GM18867 (cell line): Measurements from ENCODE around the gene KRT36.

ENCODE experiments used
- ATAC-seq: cut with Tn5 transposase; IDR thresholded peaks from one replicate; pipeline ENCODE4 v1.9.1; 2021; ENCODE audit warnings: mild to moderate bottlenecking, moderate library complexity; ENCODE audit not compliant: unreplicated experiment

Gene KRT36

DNA sequence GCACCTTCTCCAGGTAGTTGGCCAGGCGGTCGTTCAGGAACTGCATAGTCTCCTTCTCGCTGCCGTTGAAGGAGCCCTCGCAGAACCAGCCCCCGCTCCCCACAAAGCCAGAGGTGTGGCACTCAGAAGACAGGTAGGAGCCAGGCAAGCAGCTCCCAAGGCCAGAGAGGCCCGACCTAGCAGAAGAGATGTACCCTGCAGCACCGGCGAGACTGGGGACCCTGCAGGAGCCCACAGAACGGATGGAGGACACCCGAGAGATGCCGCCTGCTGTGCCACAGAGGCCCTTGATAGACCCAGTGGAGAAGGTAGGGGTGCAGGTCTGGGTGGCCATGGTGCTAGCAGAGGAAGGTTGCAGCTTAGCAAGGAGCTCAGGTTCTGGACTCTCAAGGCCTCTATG, at the start of gene KRT36:
TSS of gene KRT36 (minus strand) at position 380 of the 400 bp plus-strand sequence. CDS start at position 334, 46 bp downstream.
- no peak for ATAC-seq

GRCh38 chr17:41539071-41539492, 49.4 kb upstream of the KRT36 start:
- no peak for ATAC-seq

- no peak for ATAC-seq
Measured at GRCh38 chr17:41538565-41538991, 48.9 kb upstream of the KRT36 start.

DNA sequence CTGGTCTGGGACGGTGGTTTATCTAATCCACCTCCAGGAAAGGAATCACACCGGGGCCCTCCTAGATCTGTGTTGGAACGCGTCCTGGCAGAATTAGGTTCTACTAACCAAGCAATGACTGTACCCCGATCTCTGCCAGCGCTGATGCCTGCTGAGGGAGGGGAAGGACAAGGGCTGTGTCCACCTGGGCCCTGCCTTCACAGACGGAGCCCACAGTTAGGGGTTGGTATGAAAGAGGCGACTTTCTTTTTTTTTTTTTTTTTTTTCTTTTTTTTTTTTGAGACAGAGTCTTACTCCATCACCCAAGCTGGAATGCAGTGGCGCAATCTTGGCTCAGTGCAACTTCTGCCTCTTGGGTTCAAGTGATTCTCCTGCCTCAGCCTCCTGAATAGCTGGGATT, 48.3 kb upstream of the KRT36 start:
- ATAC-seq, result no peak

DNA sequence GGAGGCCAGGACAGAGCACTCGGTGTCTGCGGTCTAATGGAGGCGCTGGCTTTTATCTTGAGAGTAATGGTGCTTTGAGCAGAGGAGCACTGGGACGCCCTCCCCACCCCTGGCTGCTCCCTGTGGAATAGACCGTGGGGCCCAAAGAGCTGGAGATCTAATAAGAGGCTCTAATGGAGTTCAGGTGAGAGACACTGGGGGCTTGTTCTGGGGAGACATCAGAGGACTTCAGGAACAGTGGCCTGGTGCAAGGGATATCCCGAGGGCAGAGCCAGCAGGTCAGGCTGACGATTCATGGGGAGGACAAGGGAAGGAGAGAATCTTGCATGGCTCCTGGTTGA, 47.9 kb upstream of the KRT36 start:
- no peak for ATAC-seq

DNA sequence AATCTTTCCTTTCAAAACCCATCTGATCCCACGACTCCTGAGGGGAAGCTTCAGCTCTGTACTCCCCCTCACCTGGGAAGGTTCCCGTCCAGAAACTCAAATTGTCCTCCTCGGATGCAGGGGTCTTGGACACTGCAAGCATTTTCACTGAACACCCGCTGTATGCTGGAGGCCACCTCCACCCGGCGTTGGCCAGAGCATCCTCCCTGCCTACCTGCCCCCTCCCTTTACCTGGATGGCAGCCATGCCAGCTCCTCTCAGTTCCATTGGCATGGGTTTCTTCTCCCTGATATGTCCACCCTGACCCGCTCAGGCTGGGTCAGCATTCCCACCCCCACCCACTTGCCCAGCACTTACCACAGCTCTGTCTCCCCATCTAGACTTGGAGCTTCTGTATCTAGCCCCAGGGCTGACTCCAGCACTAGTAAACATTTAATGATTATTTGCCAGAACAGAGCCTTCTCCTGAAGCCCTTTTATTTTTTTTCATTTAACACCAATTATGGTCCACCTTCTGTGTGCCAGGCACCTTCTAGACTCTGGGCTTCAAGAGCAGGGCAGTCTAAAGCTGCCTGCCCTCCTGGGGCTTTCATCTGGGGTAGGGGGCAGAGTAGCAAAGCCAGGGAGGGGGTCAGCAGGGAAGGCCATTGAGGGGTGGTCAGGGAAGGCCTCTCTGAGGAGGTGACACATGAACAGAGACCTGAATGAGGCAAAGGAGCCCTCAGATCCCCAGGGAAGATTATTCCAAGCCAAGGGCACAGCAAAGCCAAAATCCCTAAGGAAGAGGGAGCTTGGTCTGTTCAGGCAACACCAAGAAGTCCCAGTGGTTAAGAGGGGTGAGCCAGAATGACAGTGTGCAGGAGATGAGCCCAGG, 47.3 kb upstream of the KRT36 start:
- ATAC-seq, result no peak

DNA sequence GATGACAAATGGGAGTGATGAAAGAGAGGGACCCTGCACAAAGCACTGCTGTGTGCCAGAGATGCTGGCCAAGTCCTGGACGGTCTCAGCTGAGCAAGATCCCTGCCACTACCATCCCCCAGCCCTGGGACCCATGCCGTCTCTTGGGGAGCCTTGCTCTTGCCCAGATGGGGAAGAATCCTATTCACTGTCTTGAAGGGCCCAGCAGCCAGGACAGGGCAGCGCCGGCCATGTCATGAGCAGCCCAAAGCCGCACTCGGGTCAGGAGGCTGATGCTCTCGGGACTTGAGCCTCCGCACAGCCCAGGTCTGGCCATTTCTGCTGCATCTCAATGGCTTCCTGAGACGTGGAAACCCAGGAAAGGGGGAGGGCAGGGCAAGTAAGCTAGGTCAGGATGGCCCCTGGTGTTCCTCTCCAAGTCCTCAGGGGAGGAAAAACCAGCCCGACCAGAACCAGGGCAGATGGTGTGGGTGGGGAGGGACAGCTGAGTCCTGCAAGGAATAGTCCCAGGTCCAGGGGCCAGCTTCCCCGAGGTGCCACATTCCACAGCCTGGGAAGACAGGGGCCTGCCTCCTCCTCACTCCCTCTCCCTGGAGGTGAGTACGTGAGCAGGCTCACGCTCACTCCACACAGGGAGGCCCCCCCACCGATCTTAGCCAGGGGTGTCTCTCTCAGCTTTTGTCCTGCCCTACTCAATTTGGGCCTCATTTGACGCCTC, 46.2 kb upstream of the KRT36 start:
- no peak for ATAC-seq

DNA sequence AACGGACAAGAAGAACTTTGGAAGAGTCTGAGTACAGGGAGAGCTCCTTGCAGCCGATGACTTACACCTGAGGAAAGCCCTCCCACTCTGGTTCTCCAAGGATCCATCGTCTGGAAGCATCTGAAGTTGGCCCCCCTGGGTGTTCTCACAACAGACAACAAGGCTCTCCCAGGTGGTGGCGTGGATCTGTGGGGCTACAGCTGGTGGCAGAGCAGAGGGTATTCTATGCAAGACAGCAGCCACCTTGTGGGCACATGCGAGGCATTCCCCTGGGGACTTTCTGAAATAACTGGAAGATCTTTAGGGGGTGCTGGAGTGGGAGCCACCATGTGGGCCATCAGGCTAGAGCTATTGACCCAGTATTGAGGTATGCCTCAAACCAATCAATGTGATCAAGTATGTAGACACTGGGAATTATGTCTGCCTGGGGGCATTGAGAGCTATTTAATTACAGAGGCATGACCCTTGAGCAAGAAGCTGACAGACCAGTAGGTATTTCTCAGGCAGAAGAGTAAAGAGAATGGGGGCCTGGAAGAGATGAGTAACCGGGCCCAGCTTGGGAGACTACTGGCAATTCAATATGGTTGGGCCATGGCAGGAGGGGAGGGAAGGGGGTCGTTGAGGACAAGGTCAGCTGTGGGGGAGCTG, 45.3 kb upstream of the KRT36 start:
- ATAC-seq, result no peak

DNA sequence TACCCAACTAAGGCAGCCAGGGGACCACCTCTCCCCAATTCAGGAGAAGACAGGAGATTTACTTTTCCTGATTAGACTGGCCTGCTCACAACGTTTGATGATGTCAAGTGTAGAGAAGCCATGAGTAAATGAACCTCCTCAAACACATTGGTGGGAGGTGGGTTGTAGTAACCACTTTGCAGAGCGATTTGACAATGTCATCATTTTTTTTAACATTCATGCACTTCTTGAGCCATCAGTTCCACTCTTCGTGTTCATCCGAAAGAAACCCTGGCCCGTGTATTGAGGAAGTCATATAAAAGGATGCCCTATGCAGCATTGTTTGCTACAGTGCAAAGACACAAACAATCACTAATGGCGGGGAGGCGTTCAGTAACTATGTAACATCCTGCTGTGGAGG, 43.9 kb upstream of the KRT36 start:
- ATAC-seq, result no peak

- no peak for ATAC-seq
Measured at GRCh38 chr17:41532947-41533570, 43.3 kb upstream of the KRT36 start.

DNA sequence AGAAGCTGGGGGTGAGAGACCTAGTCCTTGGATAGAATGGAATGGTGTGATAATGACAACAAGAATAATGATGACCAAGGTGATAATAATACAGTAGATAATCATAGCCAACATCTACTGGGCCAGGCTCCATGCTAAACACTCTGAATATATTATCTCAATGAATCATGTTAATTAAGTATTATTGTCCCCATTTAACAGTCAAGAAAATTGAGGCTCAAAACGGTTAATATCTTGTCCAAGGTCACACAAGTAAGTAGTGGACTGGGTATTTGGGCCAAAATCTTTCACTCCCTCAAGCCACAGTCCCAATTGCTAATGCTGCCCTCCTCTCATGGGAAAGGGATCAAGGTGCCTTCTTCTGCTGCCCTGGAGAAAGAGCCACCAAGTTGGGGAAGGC, 42.3 kb upstream of the KRT36 start:
- no peak for ATAC-seq

GRCh38 chr17:41530062-41531048, 40.6 kb upstream of the KRT36 start:
- ATAC-seq, result no peak

DNA sequence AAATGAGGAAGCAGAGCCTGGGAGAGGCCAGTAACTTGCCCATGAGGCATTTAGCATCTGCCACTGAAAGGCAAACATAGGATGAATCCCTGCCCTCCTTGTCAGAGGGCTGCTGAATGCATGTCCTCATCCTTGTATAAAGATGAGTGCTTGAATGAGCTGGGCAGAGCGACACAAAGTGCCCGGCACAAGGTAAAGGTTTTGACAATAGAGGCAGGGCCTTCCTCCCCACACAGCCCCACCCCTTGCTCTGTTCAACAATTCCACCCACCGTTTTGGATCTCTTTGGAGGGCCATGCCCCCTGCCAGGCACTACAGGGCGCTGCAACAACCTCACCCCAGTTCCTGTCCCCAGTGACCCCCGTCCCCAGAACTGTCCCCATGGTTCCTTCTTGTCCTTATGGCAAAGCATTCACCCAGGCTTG, 39.8 kb upstream of the KRT36 start:
- ATAC-seq, result no peak

- ATAC-seq, result no peak
Measured at GRCh38 chr17:41528959-41529353, 39.2 kb upstream of the KRT36 start.

DNA sequence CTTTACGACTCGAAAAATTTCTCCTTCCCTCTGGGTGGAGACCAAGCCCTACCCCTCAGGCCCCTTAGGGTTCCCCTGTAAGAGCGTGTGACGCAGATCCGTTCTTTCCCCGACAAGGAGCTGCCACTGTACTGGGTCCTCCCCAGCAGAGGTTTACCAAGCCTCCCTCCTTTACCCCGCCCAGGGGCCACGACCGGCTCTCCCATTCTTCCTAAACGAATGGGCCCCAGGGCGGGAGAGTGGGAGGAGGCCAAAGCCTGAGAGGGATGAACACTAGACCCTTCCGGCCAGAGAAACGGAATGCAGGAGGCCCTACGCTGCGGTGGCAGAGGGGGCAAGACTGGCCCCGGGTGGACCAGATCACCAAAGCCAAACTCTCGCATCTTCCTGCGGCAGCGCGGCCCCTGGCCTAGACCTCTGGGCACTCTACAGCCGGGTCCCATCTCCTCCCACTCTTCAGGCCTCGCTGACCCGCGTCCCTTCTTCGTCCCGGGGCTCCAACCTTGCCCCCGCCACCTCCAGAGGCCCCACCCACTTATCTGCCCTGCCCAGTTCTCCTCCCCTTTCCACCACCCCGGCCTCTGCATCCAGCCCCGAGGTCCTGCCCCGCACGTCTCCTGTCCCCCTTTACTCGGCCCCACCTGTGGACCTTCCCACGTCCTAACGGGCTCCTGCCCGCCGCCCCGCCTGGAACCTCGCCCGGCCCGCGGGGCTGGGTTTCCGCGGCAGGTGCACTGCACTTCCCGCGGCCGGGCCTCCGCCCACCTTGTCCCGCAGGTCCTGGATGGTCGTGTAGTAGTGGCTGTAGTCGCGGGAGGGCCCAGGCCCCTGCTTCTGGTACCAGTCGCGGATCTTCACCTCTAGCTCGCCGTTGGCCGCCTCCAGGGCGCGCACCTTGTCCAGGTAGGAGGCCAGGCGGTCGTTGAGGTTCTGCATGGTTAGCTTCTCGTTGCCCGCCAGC, 37.6 kb upstream of the KRT36 start:
- no peak for ATAC-seq

- no peak for ATAC-seq
Measured at GRCh38 chr17:41524261-41524660, 34.6 kb upstream of the KRT36 start.

DNA sequence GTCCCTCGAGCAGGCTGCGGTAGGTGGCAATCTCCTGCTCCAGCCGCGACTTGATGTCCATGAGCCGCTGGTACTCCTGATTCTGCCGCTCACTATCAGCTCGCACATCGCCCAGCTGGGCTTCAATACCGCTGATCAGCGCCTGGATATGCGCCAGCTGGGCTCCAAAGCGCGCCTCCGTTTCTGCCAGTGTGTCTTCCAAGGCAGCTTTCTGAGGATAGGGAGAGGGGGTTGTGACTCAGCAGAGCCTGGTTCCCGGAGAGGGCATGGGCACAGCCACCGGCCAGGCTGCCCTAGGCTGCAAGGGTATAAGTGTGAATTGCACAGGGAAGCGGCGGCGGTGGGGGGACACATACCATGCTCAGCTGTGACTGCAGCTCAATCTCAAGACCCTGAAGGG, 34.1 kb upstream of the KRT36 start:
- ATAC-seq, result no peak

DNA sequence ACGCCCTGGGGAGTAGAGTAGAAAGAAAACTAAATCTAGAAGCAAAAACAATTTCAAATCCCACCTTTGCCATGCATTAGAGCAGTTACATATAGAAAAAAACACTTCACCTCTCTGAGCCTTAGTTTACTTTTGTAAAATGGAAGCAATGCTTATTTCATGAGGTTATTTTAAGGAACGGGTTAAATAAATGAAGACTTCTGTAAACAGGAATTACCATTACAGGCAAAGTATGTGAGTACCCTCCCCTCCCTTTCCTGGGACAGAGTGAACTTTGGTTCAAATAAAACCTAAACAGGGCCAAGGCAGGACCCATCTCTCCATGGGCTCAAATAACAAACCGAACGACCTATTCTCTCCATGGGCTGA, 33.5 kb upstream of the KRT36 start:
- ATAC-seq, result no peak
